CD14-positive monocyte (primary cell): ENCODE data around the gene OR6X1. TPM values are rescaled to one million over a fixed set of nuclear protein-coding genes. Genes with fewer than 3 reads are reported as not detected.
"Not testable (repeated sequence)": the region's sequence is repeated elsewhere in the genome, so short reads cannot be mapped to it uniquely, and the experiment has no call there.

Experiments used
- DNase-seq, 3 donors: peaks; one replicate each; pipeline ENCODE4 v3.0.0-alpha.2; 2011 to 2022
- H2AFZ ChIP-seq: 2 replicates; pipeline ENCODE4 v1.6.0; 2012; ENCODE audit warnings: mild to moderate bottlenecking, low read depth, low read length, inconsistent platforms; ENCODE audit not compliant: insufficient read depth, poor library complexity, severe bottlenecking
- H3K27ac ChIP-seq, 2 donors: 1 replicate in 1 of 2; 2 replicates in 1 of 2; pipeline ENCODE4 v1.5.1; 2012 to 2013; ENCODE audit warnings: low read length in 2 of 2, control low read depth in 1 of 2, inconsistent platforms in 1 of 2, low read depth in 1 of 2, mild to moderate bottlenecking in 1 of 2
- H3K27me3 ChIP-seq, 2 donors: one replicate each; pipeline versions ENCODE4 v1.6.0 to v1.6.1; 2011 to 2013; ENCODE audit warnings: low read length in 2 of 2; ENCODE audit not compliant: control insufficient read depth in 2 of 2, insufficient read depth in 2 of 2
- H3K36me3 ChIP-seq, 2 donors: replicated peaks in 1 of 2; 1 replicate in 1 of 2; 2 replicates in 1 of 2; pipeline versions ENCODE4 v1.5.1 to v1.6.1; 2012 to 2013; ENCODE audit warnings: low read length in 2 of 2, control low read depth in 1 of 2, inconsistent platforms in 1 of 2, mild to moderate bottlenecking in 1 of 2; ENCODE audit not compliant: insufficient read depth in 2 of 2, control insufficient read depth in 1 of 2
- H3K4me1 ChIP-seq, 2 donors: 1 replicate in 1 of 2; 2 replicates in 1 of 2; pipeline versions ENCODE4 v1.5.1 to v1.6.1; 2012 to 2013; ENCODE audit warnings: low read length in 2 of 2, control low read depth in 1 of 2, inconsistent platforms in 1 of 2, mild to moderate bottlenecking in 1 of 2, moderate library complexity in 1 of 2; ENCODE audit not compliant: insufficient read depth in 2 of 2, control insufficient read depth in 1 of 2
- H3K4me2 ChIP-seq: replicated peaks from 2 replicates; pipeline ENCODE3; 2012; ENCODE audit warnings: low read length, moderate library complexity, mild to moderate bottlenecking; ENCODE audit not compliant: poor library complexity, severe bottlenecking; ENCODE audit errors: extremely low read depth
- H3K4me3 ChIP-seq, 3 experiments: fragments of 200-600 bp in 1 of 3; sonication (generic) in 1 of 3; replicated peaks in 1 of 3; 1 replicate in 2 of 3; 2 replicates in 1 of 3; pipeline ENCODE4 v1.5.1; 2011 to 2013; ENCODE audit warnings: low read length in 3 of 3, mild to moderate bottlenecking in 3 of 3, control low read depth in 2 of 3, low read depth in 2 of 3, inconsistent platforms in 1 of 3, moderate library complexity in 1 of 3
- H3K79me2 ChIP-seq: 2 replicates; pipeline ENCODE4 v1.6.0; 2012; ENCODE audit warnings: mild to moderate bottlenecking, control low read depth, inconsistent platforms, low read length, moderate library complexity; ENCODE audit not compliant: insufficient read depth
- H3K9ac ChIP-seq: 2 replicates; pipeline ENCODE4 v1.6.0; 2017; ENCODE audit warnings: low read length, mild to moderate bottlenecking; ENCODE audit not compliant: insufficient read depth, poor library complexity, severe bottlenecking
- H3K9me3 ChIP-seq, 2 donors: replicated peaks in 1 of 2; 1 replicate in 1 of 2; 2 replicates in 1 of 2; pipeline versions ENCODE4 v1.5.1 to v1.6.1; 2012 to 2013; ENCODE audit warnings: low read length in 2 of 2, control low read depth in 1 of 2; ENCODE audit not compliant: control insufficient read depth in 1 of 2, insufficient read depth in 1 of 2
- H4K20me1 ChIP-seq: 2 replicates; pipeline ENCODE4 v1.6.0; 2012; ENCODE audit warnings: mild to moderate bottlenecking, low read length, control low read depth, moderate library complexity; ENCODE audit not compliant: insufficient read depth
- H3K27ac Mint-ChIP-seq, 7 donors: one replicate each; pipeline ENCODE4 v1.8.0; 2020; ENCODE audit warnings: mild to moderate bottlenecking in 7 of 7, mixed read lengths in 7 of 7, moderate library complexity in 6 of 7, inconsistent platforms in 2 of 7
- H3K27me3 Mint-ChIP-seq, 3 donors: one replicate each; pipeline ENCODE4 v1.8.0; 2021 to 2022; ENCODE audit warnings: low read depth in 3 of 3, mild to moderate bottlenecking in 3 of 3, mixed read lengths in 3 of 3, moderate library complexity in 3 of 3, inconsistent platforms in 1 of 3
- H3K36me3 Mint-ChIP-seq, 2 donors: one replicate each; pipeline ENCODE4 v1.8.0; 2020; ENCODE audit warnings: mixed read lengths in 2 of 2, inconsistent platforms in 1 of 2, mild to moderate bottlenecking in 1 of 2
- H3K4me1 Mint-ChIP-seq: one replicate; pipeline ENCODE4 v1.8.0; 2020; ENCODE audit warnings: mild to moderate bottlenecking, mixed read lengths
- H3K4me3 Mint-ChIP-seq, 2 donors: one replicate each; pipeline ENCODE4 v1.8.0; 2020; ENCODE audit warnings: mild to moderate bottlenecking in 2 of 2, mixed read lengths in 2 of 2, moderate library complexity in 1 of 2
- H3K9me3 Mint-ChIP-seq, 7 donors: one replicate each; pipeline ENCODE4 v1.8.0; 2020 to 2022; ENCODE audit warnings: mixed read lengths in 7 of 7, mild to moderate bottlenecking in 6 of 7, moderate library complexity in 6 of 7, inconsistent platforms in 2 of 7
- WGBS: methylation state at CpG from one replicate; pipeline ENCODE4 v1.1.5; 2013; ENCODE audit warnings: missing lambda C conversion rate; ENCODE audit not compliant: insufficient coverage; 5-methylcytosine and 5-hydroxymethylcytosine counted together
- intact Hi-C, 2 donors: fragments of 100-400 bp; cut with micrococcal nuclease; formaldehyde crosslinking; loops; one replicate each; pipeline versions ENCODE4 v1.15.0 to v1.15.1; 2023
- polyA plus RNA-seq, 3 donors: library from polyadenylated mRNA; depleted of rRNA in 1 of 3; unstranded in 2 of 3; stranded (reverse) in 1 of 3; fragments of 300-500 nt in 2 of 3; fragments of >200 nt in 1 of 3; fragmentation: Illumina TruSeq in 2 of 3; gene quantifications; 1 replicate in 2 of 3; 2 replicates in 1 of 3; pipeline ENCODE4 v1.2.3, GENCODE V29; 2012 to 2021
- TF ChIP-seq, protein P1 (sequence below): fragments of 200-600 bp; IDR thresholded peaks from one replicate; pipeline ENCODE4 v1.8.0; 2022; ENCODE audit warnings: antibody characterized with exemption, mild to moderate bottlenecking

OR6X1 gene
- polyA plus RNA-seq, 3 donors: not detected

DNA sequence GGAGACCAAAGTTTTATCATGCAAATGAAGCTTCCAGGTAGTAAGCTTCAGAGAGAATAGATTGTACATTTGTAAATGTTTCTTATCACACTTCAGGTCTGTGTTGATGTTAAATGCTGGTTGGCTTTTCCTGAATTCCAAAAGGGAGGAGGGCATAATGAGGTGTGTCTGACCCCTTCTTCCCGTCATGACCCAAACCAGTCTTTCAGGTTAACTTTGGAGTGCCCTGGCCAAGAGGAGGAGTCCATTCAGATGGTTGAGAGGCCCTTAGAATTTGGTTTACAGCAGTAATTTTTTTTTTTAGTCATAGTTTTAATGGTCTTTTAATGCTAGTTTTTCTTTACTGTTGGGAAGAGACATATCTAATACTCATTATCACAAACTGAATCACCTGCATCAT lies 2.5 kb downstream of the OR6X1 start:
- Histone ChIP-seq H3K9me3 (no peaks in the 10 kb centered on the region), H3K27me3 (no peaks in the 10 kb centered on the region), H3K79me2 (no peaks in the 10 kb centered on the region), H3K36me3 (no peaks in the 10 kb centered on the region), H3K9ac (no peak overlapping the region), H4K20me1 (no peaks in the 10 kb centered on the region), H3K4me1 (no peaks in the 10 kb centered on the region), H3K4me3 (no peak overlapping the region), H2AFZ (no peak overlapping the region), H3K27ac (no peak overlapping the region), H3K4me2 (no peak overlapping the region)
- H3K36me3 Mint-ChIP-seq: no peaks in the 10 kb centered on the region
- H3K27me3 Mint-ChIP-seq: peaks cover 0 to 19% (median 3%) of the 10 kb centered on the region in 3 donors
- peaks cover 0 to 4% (median 0%) of the 10 kb centered on the region in 7 donors for H3K9me3 Mint-ChIP-seq
- no CpG with 5 or more reads among the region's 1 CpG for WGBS
- H3K4me3 Mint-ChIP-seq: no peak overlapping the region
- no peak for DNase-seq
- no peaks in the 10 kb centered on the region for H3K4me1 Mint-ChIP-seq
- intact Hi-C loops: no loop called here
- no peak overlapping the region for H3K27ac Mint-ChIP-seq
- TF ChIP-seq, protein P1, sequence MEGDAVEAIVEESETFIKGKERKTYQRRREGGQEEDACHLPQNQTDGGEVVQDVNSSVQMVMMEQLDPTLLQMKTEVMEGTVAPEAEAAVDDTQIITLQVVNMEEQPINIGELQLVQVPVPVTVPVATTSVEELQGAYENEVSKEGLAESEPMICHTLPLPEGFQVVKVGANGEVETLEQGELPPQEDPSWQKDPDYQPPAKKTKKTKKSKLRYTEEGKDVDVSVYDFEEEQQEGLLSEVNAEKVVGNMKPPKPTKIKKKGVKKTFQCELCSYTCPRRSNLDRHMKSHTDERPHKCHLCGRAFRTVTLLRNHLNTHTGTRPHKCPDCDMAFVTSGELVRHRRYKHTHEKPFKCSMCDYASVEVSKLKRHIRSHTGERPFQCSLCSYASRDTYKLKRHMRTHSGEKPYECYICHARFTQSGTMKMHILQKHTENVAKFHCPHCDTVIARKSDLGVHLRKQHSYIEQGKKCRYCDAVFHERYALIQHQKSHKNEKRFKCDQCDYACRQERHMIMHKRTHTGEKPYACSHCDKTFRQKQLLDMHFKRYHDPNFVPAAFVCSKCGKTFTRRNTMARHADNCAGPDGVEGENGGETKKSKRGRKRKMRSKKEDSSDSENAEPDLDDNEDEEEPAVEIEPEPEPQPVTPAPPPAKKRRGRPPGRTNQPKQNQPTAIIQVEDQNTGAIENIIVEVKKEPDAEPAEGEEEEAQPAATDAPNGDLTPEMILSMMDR: no peak

- H3K4me1 ChIP-seq, H3K36me3 Mint-ChIP-seq, DNase-seq, H3K36me3 ChIP-seq, H3K4me1 Mint-ChIP-seq, H3K27ac ChIP-seq, H3K4me2 ChIP-seq, H2AFZ ChIP-seq, H3K79me2 ChIP-seq, H3K9me3 Mint-ChIP-seq, H3K9ac ChIP-seq, H3K27me3 ChIP-seq, H3K4me3 Mint-ChIP-seq, H3K9me3 ChIP-seq, intact Hi-C loops, H3K4me3 ChIP-seq, H4K20me1 ChIP-seq: not testable (repeated sequence)
- peaks cover 0 to 34% (median 14%) of the 10 kb centered on the region in 3 donors for H3K27me3 Mint-ChIP-seq
- whole genome bisulfite sequencing: no CpG with 5 or more reads among the region's 2 CpGs
- peak overlapping the region in 1 of 7 donors; percentile 23 for H3K27ac Mint-ChIP-seq
Measured at GRCh38 chr11:123748349-123748748, 6.0 kb downstream of the OR6X1 start.
